Activated naive CD4-positive, alpha-beta T cell treated with anti-CD3 and anti-CD28 coated beads for 36 hours (primary cell): ENCODE results near the gene CCDC122. TPM values are rescaled to one million over a fixed set of nuclear protein-coding genes. Genes with fewer than 3 reads are reported as not detected.

ENCODE experiments used
- CTCF ChIA-PET: fragments of 350-600 bp; sonication (Branson Sonifier 250); formaldehyde crosslinking; loops from one replicate; lab custom pipeline; 2021; ENCODE audit warnings: antibody characterized with exemption; lab: Charles Lee
- DNase-seq: peaks from one replicate; pipeline ENCODE4 v3.0.0-alpha.2; 2020
- H3K27ac Mint-ChIP-seq: one replicate; pipeline ENCODE4 v1.8.0; 2021; ENCODE audit warnings: mild to moderate bottlenecking, mixed read lengths
- H3K27me3 Mint-ChIP-seq: one replicate; pipeline ENCODE4 v1.8.0; 2021; ENCODE audit warnings: low read depth, mixed read lengths
- H3K36me3 Mint-ChIP-seq: one replicate; pipeline ENCODE4 v1.8.0; 2021; ENCODE audit warnings: low read depth, mixed read lengths
- H3K4me1 Mint-ChIP-seq: one replicate; pipeline ENCODE4 v1.8.0; 2021; ENCODE audit warnings: low read depth, mixed read lengths
- H3K4me3 Mint-ChIP-seq: one replicate; pipeline ENCODE4 v1.8.0; 2021; ENCODE audit warnings: mild to moderate bottlenecking, moderate library complexity, mixed read lengths
- H3K9me3 Mint-ChIP-seq: one replicate; pipeline ENCODE4 v1.8.0; 2021; ENCODE audit warnings: mixed read lengths
- intact Hi-C: fragments of 100-400 bp; cut with micrococcal nuclease; formaldehyde crosslinking; loops from one replicate; pipeline ENCODE4 v1.15.1; 2023
- total RNA-seq, 2 experiments: library from RNA; stranded (reverse); gene quantifications; one replicate each; pipeline ENCODE4 v1.2.3, GENCODE V29; 2021

The CCDC122 gene
- total RNA-seq, 2 experiments from 2014 or later = 2.1 to 2.2 TPM

GRCh38 chr13:43905435-43906031 lies 26.0 kb upstream of the CCDC122 start:
- CTCF ChIA-PET = interaction anchor here (0.6 to 7.8 kb wide), 13 partner anchors 11 to 576 kb away, joined by 3 to 113 read pairs (median 4); no protein-coding TSS in a partner anchor

GRCh38 chr13:43895940-43896339 lies 16.4 kb upstream of the CCDC122 start:
- H3K4me1 Mint-ChIP-seq = no peaks in the 10 kb centered on the region
- intact Hi-C loops = no loop called here
- peaks cover 9% of the 10 kb centered on the region for H3K27me3 Mint-ChIP-seq
- H3K4me3 Mint-ChIP-seq = no peak overlapping the region
- peaks cover 3% of the 10 kb centered on the region for H3K36me3 Mint-ChIP-seq
- DNase-seq = no peak
- CTCF ChIA-PET = interaction anchor here (0.6 to 0.7 kb wide), 2 partner anchors 11 to 224 kb away, joined by 3 to 4 read pairs; no protein-coding TSS in a partner anchor
- no peaks in the 10 kb centered on the region for H3K9me3 Mint-ChIP-seq
- no peak overlapping the region for H3K27ac Mint-ChIP-seq

More at GRCh38 chr13:43905435-43906031, 26.0 kb upstream of the CCDC122 start:
- intact Hi-C loops = loop anchor here (1.0 to 10.0 kb wide), 6 partner anchors 145 to 1069 kb away; no protein-coding TSS in a partner anchor
- Mint-ChIP-seq H3K36me3 (no peaks in the 10 kb centered on the region), H3K27ac (no peak overlapping the region), H3K4me1 (peaks cover 7% of the 10 kb centered on the region), H3K9me3 (no peaks in the 10 kb centered on the region), H3K27me3 (peaks cover 16% of the 10 kb centered on the region), H3K4me3 (no peak overlapping the region)
- peak; percentile 44 for DNase-seq

GRCh38 chr13:43894438-43894837 lies 14.9 kb upstream of the CCDC122 start:
- intact Hi-C loops = no loop called here
- H3K4me1 Mint-ChIP-seq = no peaks in the 10 kb centered on the region
- H3K27me3 Mint-ChIP-seq = peaks cover 6% of the 10 kb centered on the region
- CTCF ChIA-PET = interaction anchor here (0.6 to 1.5 kb wide), 3 partner anchors 12 to 243 kb away, joined by 3 to 4 read pairs (median 4); no protein-coding TSS in a partner anchor
- H3K27ac Mint-ChIP-seq = no peak overlapping the region
- H3K36me3 Mint-ChIP-seq = peaks cover 7% of the 10 kb centered on the region
- no peak overlapping the region for H3K4me3 Mint-ChIP-seq
- no peak for DNase-seq
- no peaks in the 10 kb centered on the region for H3K9me3 Mint-ChIP-seq

- DNase-seq = no peak
- Mint-ChIP-seq H3K27ac (no peak overlapping the region), H3K4me3 (no peak overlapping the region), H3K4me1 (peaks cover 8% of the 10 kb centered on the region), H3K36me3 (peaks cover 4% of the 10 kb centered on the region), H3K9me3 (no peaks in the 10 kb centered on the region), H3K27me3 (peaks cover 12% of the 10 kb centered on the region)
- CTCF ChIA-PET = interaction anchor here (0.9 to 1.2 kb wide), 2 partner anchors 12 to 23 kb away, joined by 3 read pairs; no protein-coding TSS in a partner anchor
- intact Hi-C loops = loop anchor here (5.0 kb wide), 1 partner anchor 693 kb away; the partner anchor contains the start of gene TSC22D1
Measured at GRCh38 chr13:43884222-43884621, 4.7 kb upstream of the CCDC122 start.

GRCh38 chr13:43883631-43884030 lies 4.1 kb upstream of the CCDC122 start:
- Mint-ChIP-seq H3K27ac (no peak overlapping the region), H3K9me3 (no peaks in the 10 kb centered on the region), H3K27me3 (peaks cover 12% of the 10 kb centered on the region), H3K4me1 (peaks cover 9% of the 10 kb centered on the region), H3K36me3 (peaks cover 4% of the 10 kb centered on the region), H3K4me3 (no peak overlapping the region)
- intact Hi-C loops = loop anchor here (5.0 kb wide), 1 partner anchor 694 kb away; the partner anchor contains the start of gene TSC22D1
- no peak for DNase-seq
- CTCF ChIA-PET = interaction anchor here (1.2 kb wide), 1 partner anchor 24 kb away, joined by 3 read pairs; no protein-coding TSS in a partner anchor

GRCh38 chr13:43881580-43881979 lies 2.0 kb upstream of the CCDC122 start:
- CTCF ChIA-PET = interaction anchor here (0.7 to 1.2 kb wide), 4 partner anchors 13 to 124 kb away, joined by 3 to 4 read pairs (median 4); no protein-coding TSS in a partner anchor
- H3K27me3 Mint-ChIP-seq = peaks cover 12% of the 10 kb centered on the region
- H3K36me3 Mint-ChIP-seq = peaks cover 4% of the 10 kb centered on the region
- no peaks in the 10 kb centered on the region for H3K9me3 Mint-ChIP-seq
- H3K4me1 Mint-ChIP-seq = peaks cover 23% of the 10 kb centered on the region
- H3K27ac Mint-ChIP-seq = no peak overlapping the region
- intact Hi-C loops = loop anchor here (5.0 kb wide), 1 partner anchor 696 kb away; the partner anchor contains the start of gene TSC22D1
- no peak for DNase-seq
- H3K4me3 Mint-ChIP-seq = no peak overlapping the region

- no peak for DNase-seq
- Mint-ChIP-seq H3K27ac (no peak overlapping the region), H3K36me3 (peaks cover 4% of the 10 kb centered on the region), H3K27me3 (peaks cover 12% of the 10 kb centered on the region), H3K4me3 (no peak overlapping the region), H3K9me3 (no peaks in the 10 kb centered on the region), H3K4me1 (peaks cover 23% of the 10 kb centered on the region)
- intact Hi-C loops = loop anchor here (5.0 kb wide), 1 partner anchor 696 kb away; the partner anchor contains the start of gene TSC22D1
- CTCF ChIA-PET = interaction anchor here (1.0 to 1.2 kb wide), 2 partner anchors 27 to 85 kb away, joined by 3 read pairs; no protein-coding TSS in a partner anchor
Measured at GRCh38 chr13:43880926-43881325, 1.4 kb upstream of the CCDC122 start.

- H3K4me1 Mint-ChIP-seq = peaks cover 23% of the 10 kb centered on the region
- peaks cover 4% of the 10 kb centered on the region for H3K36me3 Mint-ChIP-seq
- peak overlapping the region; percentile 88 for H3K4me3 Mint-ChIP-seq
- no peak for DNase-seq
- intact Hi-C loops = loop anchor here (5.0 kb wide), 1 partner anchor 697 kb away; the partner anchor contains the start of gene TSC22D1
- H3K27me3 Mint-ChIP-seq = peaks cover 12% of the 10 kb centered on the region
- CTCF ChIA-PET = interaction anchor here (0.6 to 1.4 kb wide), 3 partner anchors 84 to 1451 kb away, joined by 3 read pairs; no protein-coding TSS in a partner anchor
- no peaks in the 10 kb centered on the region for H3K9me3 Mint-ChIP-seq
- H3K27ac Mint-ChIP-seq = peak overlapping the region; percentile 83
Measured at GRCh38 chr13:43880214-43880855, 795 bp upstream of the CCDC122 start.

GRCh38 chr13:43879755-43880181 lies 228 bp upstream of the CCDC122 start, which contains the start of gene LACC1:
Gene LACC1 (plus strand): TSS chr13:43879904. CDS start chr13:43880986, 1,082 bp downstream.
- DNase-seq = peak; percentile 41
- peaks cover 4% of the 10 kb centered on the region for H3K36me3 Mint-ChIP-seq
- peaks cover 23% of the 10 kb centered on the region for H3K4me1 Mint-ChIP-seq
- CTCF ChIA-PET = interaction anchor here (0.6 to 1.4 kb wide), 2 partner anchors 557 to 1452 kb away, joined by 3 read pairs; no protein-coding TSS in a partner anchor
- peaks cover 12% of the 10 kb centered on the region for H3K27me3 Mint-ChIP-seq
- H3K9me3 Mint-ChIP-seq = no peaks in the 10 kb centered on the region
- intact Hi-C loops = loop anchor here (1.0 to 10.0 kb wide), 5 partner anchors 263 to 887 kb away; partner anchors contain the start of genes EPSTI1 and TSC22D1
- peak within 1 kb of the TSS; percentile 83 for H3K27ac Mint-ChIP-seq
- peak within 1 kb of the TSS; percentile 88 for H3K4me3 Mint-ChIP-seq

- no peak overlapping the region for H3K4me3 Mint-ChIP-seq
- H3K4me1 Mint-ChIP-seq = peaks cover 23% of the 10 kb centered on the region
- H3K27me3 Mint-ChIP-seq = peaks cover 12% of the 10 kb centered on the region
- H3K27ac Mint-ChIP-seq = no peak overlapping the region
- no peak for DNase-seq
- H3K9me3 Mint-ChIP-seq = no peaks in the 10 kb centered on the region
- intact Hi-C loops = loop anchor here (2.0 to 10.0 kb wide), 4 partner anchors 73 to 885 kb away; partner anchors contain the start of gene EPSTI1
- CTCF ChIA-PET = interaction anchor here (0.7 kb wide), 2 partner anchors 213 to 638 kb away, joined by 3 to 4 read pairs; no protein-coding TSS in a partner anchor
- H3K36me3 Mint-ChIP-seq = peaks cover 4% of the 10 kb centered on the region
Measured at GRCh38 chr13:43877766-43878165, 1.8 kb downstream of the CCDC122 start.

GRCh38 chr13:43877326-43877725 lies 2.2 kb downstream of the CCDC122 start:
- no peak overlapping the region for H3K4me3 Mint-ChIP-seq
- intact Hi-C loops = loop anchor here (2.0 to 10.0 kb wide), 4 partner anchors 73 to 885 kb away; partner anchors contain the start of gene EPSTI1

More at GRCh38 chr13:43877326-43877725, 2.2 kb downstream of the CCDC122 start:
- no peak for DNase-seq
- Mint-ChIP-seq H3K4me1 (peaks cover 23% of the 10 kb centered on the region), H3K36me3 (peaks cover 4% of the 10 kb centered on the region), H3K27ac (no peak overlapping the region), H3K27me3 (peaks cover 12% of the 10 kb centered on the region), H3K9me3 (no peaks in the 10 kb centered on the region)
- CTCF ChIA-PET = interaction anchor here (0.7 kb wide), 1 partner anchor 212 kb away, joined by 3 read pairs; no protein-coding TSS in a partner anchor
